GM10847 (cell line): ENCODE measurements around the gene CACNB2.

ENCODE experiments used
- POLR2A ChIP-seq: IDR thresholded peaks from 2 replicates; pipeline ENCODE4 v1.6.1; 2011; ENCODE audit not compliant: insufficient read length; ENCODE audit errors: extremely low read depth

The CACNB2 gene

GRCh38 chr10:18479502-18479901 lies 339.3 kb downstream of the CACNB2 start:
- TF ChIP-seq POLR2A: no peak

- no peak for TF ChIP-seq POLR2A
These were observed 343.4 kb downstream of the CACNB2 start for GRCh38 chr10:18483516-18484186.

- no peak for TF ChIP-seq POLR2A
These were observed 346.2 kb downstream of the CACNB2 start for GRCh38 chr10:18486438-18486837.

- TF ChIP-seq POLR2A: no peak
These were observed 350.5 kb downstream of the CACNB2 start for GRCh38 chr10:18490755-18491154.

GRCh38 chr10:18497806-18498369 lies 357.7 kb downstream of the CACNB2 start:
- no peak for TF ChIP-seq POLR2A

GRCh38 chr10:18498998-18499397 lies 358.8 kb downstream of the CACNB2 start:
- no peak for TF ChIP-seq POLR2A

GRCh38 chr10:18500576-18500975 lies 360.4 kb downstream of the CACNB2 start:
- TF ChIP-seq POLR2A: no peak

GRCh38 chr10:18501198-18501597 lies 361.0 kb downstream of the CACNB2 start:
- TF ChIP-seq POLR2A: no peak

- TF ChIP-seq POLR2A: no peak
These were observed 361.4 kb downstream of the CACNB2 start for GRCh38 chr10:18501629-18502028.

GRCh38 chr10:18504161-18504560 lies 363.9 kb downstream of the CACNB2 start:
- TF ChIP-seq POLR2A: no peak

GRCh38 chr10:18505456-18506118 lies 365.4 kb downstream of the CACNB2 start:
- no peak for TF ChIP-seq POLR2A

- TF ChIP-seq POLR2A: no peak
These were observed 368.4 kb downstream of the CACNB2 start for GRCh38 chr10:18508587-18508986.

GRCh38 chr10:18514537-18514936 lies 374.3 kb downstream of the CACNB2 start:
- TF ChIP-seq POLR2A: no peak

- no peak for TF ChIP-seq POLR2A
These were observed 376.6 kb downstream of the CACNB2 start for GRCh38 chr10:18516851-18517250.

- no peak for TF ChIP-seq POLR2A
These were observed 382.8 kb downstream of the CACNB2 start for GRCh38 chr10:18523025-18523424.

GRCh38 chr10:18523858-18524257 lies 383.6 kb downstream of the CACNB2 start:
- no peak for TF ChIP-seq POLR2A
